Stimulated activated CD4-positive, alpha-beta T cell treated with anti-CD3 and anti-CD28 coated beads, Interleukin-2, amount 100 ng/mL, for 48 hours (primary cell): Measurements from ENCODE around the gene DLX6.
"Not testable (repeated sequence)": the region's sequence is repeated elsewhere in the genome, so short reads cannot be mapped to it uniquely, and the experiment has no call there.

Experiments used
- DNase-seq, 2 donors: peaks; one replicate each; pipeline ENCODE4 v3.0.0-alpha.2; 2020

DLX6 gene

DNA sequence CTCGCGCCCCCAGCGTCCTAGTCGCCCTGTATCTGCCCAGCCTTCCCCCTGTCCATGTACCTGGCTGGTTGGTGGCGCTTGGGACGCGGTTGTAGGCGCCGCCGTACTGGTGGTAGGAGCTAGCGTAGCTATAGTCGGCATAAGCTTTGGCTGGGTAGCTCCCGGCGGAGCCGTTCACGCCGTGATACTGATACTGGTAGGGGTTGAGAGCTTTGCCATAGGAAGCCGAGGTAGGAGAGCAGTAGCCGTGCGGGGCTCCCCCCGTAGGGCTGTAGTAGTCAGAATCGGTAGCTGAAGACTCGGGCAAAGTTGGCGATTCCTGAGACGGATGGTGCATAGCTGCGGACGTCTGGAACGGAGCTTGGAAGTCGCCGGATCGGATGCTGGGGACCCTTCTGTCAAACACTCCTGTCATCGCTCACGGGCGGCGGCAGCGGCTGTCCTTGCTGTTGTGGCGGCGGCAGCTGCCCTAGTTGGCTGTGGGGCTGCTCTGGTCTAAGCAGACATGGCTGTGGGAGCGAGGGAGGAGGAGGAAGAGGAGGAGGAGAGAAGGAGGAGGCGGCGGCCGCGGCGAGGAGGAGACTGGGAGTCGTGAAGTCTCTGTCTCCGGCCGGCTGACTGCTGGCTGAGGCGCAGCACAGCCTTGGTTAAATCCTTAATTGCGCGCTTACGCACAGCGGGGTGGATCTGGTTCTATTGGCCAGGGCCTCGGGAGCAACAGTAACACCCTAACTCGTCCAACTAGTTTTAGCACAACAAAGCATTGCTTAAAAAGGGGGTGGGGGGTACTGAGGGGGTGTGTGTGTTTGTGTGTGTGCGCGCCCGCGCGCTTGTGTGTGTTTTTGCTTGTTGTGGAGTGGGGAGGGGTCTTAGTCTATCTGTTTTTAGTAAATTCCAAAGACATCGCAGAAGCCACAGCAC lies 19.1 kb downstream of the DLX6 start, which contains the start of gene DLX5:
Gene DLX5, minus strand, starts transcription at position 623 of the 921 bp plus-strand sequence. Its CDS starts 208 bp downstream, at position 415.
- DNase-seq: no peak

DNA sequence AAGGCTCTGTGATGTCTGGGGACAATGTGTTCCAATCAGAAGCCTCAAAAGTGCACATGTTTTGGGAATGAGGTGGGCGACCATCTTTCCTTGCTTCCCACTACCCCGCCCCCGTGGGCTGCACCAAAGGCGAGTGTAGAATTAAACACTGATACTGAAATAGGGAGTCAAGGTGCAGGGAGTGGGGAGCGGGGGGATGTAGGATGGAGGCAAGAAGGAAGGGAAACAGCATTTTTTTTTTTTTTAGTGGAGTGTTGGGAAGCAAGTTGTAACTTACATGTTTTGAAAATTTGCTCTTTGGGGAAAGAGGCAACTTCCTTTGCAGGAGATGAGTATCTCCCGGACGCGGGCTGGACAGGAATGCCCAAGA lies 19.8 kb downstream of the DLX6 start:
- no peak for DNase-seq

DNA sequence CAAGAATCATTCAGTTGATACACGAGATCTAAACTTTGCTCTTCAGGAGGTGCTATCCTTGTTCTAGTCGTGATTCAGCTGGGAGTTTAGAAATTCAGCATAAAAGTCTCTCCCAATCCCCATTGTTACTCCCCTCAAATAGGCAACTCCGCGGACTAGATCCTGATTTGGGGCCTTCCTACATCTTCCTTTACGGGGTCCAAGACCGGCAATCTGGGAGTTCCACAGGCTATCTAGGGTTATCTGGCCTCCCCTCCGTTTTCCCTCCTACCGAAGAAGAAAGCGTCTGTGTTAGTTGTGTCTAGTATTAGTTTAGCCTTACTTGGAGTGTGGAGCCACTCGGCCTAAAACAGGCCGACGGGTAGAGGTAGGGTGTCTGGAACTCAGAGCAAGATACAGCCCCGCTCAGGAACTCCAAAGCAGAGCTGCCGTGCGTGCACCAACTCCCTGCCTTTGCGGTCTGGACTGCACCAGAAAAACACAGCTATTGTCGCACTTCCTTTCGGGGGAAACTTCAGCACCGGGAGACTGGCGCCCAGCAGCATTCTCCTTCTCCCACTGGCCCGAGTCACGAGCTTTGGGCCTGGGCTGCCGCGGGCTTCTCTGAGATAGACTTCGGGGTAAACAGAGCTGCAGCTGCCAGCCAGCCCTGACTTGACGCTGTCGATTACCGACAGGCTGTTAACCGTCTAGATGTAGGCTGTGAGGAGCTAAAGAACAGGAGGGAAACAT lies 20.8 kb downstream of the DLX6 start:
- no peak for DNase-seq

DNA sequence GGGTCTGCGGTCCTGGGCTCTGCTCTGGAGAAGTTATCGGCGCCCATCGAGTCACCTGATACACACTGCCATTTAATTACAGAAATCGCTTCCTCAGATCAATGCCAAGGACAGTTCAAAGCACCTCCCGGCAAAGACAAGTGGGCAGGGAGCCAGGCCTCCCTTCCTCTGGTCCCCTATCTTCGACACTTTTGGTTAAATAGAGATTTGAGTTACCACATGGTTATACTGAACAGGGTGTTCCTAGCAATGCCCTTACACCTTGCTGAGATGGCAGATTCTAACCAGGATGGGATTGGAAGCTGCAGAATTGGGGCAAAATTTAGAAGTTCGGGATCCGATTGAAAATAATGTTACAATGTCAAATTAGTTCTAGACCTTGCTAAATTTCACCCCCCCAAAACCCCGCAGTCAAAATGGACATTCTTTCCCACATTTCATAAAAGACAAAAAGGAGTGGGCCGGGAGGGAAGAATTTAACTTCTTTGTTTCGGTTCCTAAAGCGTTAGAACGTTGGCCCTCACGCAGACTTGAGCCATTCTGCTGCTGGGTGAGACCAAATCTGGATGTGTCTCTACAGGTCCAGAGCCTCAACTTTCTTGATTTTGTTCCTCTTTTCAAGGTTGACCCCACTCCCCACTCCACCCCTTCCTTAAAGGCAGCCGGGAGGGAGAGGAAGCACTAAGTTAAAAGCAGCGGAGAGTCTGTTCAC lies 21.5 kb downstream of the DLX6 start:
- no peak for DNase-seq

DNA sequence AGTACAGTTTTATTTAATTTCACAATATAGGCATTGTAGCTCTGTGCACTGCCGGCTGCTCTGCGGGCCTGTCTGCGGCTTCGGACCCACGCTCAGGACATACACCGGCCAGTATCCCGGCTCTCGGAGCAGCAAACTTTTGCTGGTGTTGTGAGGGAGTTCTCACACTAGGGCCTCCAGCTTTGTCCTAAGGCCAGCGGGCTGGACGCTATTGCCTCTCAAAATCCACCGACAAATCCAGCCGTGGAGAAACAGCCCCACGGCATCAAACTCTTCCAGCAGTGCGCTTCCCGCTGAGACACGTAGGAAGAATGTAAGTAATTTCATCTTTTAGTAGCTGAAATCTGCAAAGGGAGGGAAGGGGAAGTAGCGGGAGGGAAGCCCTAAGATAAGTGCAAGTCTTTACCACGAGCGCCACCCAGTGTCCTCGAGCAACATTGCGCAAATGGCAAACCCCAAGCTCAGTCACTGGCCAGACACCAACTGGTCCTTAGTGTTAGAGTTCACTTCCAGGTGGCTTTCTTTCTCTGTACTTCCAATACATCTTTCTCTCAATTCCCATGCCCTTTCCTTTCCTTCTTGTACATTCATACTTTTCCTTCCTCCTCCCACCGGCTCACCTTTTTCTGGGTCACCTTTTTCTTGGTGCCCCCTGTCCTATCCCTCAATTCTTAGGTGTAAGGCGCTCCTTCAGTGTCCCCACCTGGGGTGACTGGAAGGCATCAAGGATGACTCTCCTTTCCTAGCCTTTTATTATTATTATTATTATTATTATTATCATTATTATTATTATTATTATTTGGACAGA lies 22.3 kb downstream of the DLX6 start:
- DNase-seq: peak; percentile 61 to 66

DNA sequence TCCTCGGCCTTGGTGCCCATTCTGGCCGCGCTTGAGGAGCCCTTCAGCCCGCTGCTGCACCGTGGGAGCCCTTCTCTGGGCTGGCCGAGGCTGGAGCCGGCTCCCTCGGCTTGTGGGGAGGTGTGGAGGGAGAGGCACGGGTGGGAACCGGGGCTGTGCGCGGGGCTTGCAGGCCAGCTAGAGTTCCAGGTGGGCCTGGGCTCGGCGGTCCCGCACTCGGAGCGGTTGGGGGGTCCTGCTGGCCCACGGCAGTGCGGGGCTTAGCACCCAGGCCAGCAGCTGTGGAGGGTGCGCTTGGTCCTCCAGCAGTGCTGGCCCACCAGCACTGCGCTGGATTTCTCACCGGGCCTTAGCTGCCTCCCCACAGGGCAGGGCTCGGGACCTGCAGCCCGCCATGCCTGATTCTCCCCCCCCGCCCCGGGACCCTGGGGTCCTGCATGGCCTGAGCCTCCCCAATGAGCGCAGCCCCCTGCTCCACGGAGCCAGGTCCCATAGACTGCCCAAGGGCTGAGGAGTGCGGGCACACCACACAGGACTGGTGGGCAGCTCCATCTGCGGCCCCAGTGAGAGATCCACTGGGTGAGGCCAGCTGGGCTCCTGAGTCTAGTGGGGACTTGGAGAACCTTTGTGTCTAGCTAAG lies 29.0 kb downstream of the DLX6 start:
- not testable (repeated sequence) for DNase-seq

DNA sequence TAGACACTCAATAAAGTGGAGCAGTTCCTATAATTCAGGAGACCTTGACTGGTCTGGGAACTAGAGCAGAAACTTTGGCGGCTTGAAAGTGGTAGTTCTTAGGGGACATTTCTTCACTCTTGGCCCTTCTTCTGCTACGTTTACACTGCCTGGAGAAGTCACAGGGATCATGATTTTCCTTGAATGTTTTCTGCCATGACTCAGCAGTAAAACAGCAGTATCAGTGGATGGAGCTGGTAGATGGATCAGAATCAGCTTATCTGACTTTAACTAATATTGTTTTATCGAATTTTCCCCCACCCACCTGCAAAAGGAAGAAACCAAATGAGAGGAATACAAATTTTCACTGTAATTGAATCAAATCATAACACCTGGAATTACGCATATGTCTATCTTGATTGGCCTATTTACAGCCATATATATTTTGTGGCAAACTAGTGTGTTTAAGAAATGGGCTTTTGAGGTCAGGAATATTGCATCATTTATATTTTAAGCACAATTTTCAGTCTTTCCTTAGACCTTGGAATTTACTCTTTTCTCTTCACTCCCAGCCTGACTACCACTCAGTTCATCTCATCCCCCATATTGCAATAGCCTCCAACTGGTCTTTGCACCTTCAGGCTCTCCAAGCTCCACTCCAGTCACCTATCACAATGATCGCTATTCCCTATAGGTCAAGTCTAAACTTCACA lies 34.2 kb downstream of the DLX6 start:
- no peak for DNase-seq

DNA sequence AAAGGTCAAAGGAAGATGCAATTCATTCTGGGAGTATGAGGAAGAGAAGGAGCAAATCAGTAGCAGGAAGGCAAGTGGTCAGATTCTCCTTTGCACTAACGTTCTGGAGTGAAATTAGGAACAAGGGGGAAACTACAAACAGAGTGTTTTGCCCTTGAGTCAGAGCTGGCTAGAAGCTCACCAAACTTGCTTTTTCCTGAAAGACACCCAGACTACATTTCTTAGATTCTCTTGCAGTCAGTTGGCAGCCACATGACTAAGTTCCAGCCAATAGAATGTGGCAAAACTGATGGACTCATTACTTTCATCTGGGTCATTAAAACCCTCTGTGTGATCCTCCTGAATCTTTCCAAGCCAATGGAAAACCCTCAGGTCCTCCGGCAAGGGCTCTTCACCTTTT lies 37.9 kb downstream of the DLX6 start:
- no peak for DNase-seq
